Sigmoid colon (tissue), 4 donors: ENCODE data around the gene FOXP1.

Source experiments
- CTCF ChIP-seq, 4 experiments: fragments of 450-650 bp in 3 of 4; fragments of 200-600 bp in 1 of 4; IDR thresholded peaks; one replicate each; pipeline ENCODE4 v1.5.1; 2016 to 2019; ENCODE audit warnings: antibody characterized with exemption in 4 of 4, mild to moderate bottlenecking in 3 of 4, moderate library complexity in 2 of 4
- POLR2A ChIP-seq, 2 donors: fragments of 450-650 bp; IDR thresholded peaks; one replicate each; pipeline ENCODE4 v1.6.1; 2016; ENCODE audit warnings: antibody characterized with exemption in 2 of 2, mild to moderate bottlenecking in 2 of 2, moderate library complexity in 2 of 2
- POLR2AphosphoS5 ChIP-seq, 4 donors: sonication (generic); formaldehyde crosslinking; IDR thresholded peaks; one replicate each; pipeline ENCODE4 v1.6.1; 2017; ENCODE audit warnings: antibody characterized with exemption in 4 of 4

GRCh38 chr3:71446260-71446659 lies 137.3 kb downstream of the FOXP1 start:
- TF ChIP-seq CTCF (IDR thresholded peaks at IDR 0.05) (no peak), POLR2AphosphoS5 (IDR thresholded peaks at IDR 0.05) (no peak), POLR2A (IDR thresholded peaks at IDR 0.05) (no peak)
